WTC11 (cell line): ENCODE measurements around the gene USP47. TPM values are rescaled to one million over a fixed set of nuclear protein-coding genes. Genes with fewer than 3 reads are reported as not detected.
A peak's percentile ranks its signal among the peaks of the same experiment; 100 is the strongest.

Experiments
- FOXJ3 ChIP-seq: sonication (generic); formaldehyde crosslinking; IDR thresholded peaks from 2 replicates; pipeline ENCODE4 v1.9.0; 2021; ENCODE audit warnings: missing genetic modification reagents, mild to moderate bottlenecking, borderline replicate concordance
- MYBL2 ChIP-seq: sonication (generic); formaldehyde crosslinking; IDR thresholded peaks from 2 replicates; pipeline ENCODE4 v1.8.1; 2023; ENCODE audit warnings: mild to moderate bottlenecking, moderate library complexity, missing genetic modification reagents
- NR3C1 ChIP-seq: sonication (generic); formaldehyde crosslinking; conservative IDR thresholded peaks from 2 replicates; pipeline ENCODE4 v1.8.1; 2023; ENCODE audit warnings: low read depth, mild to moderate bottlenecking, missing genetic modification reagents
- OVOL2 ChIP-seq: fragments of 250-450 bp; sonication (Bioruptor Pico); IDR thresholded peaks from 2 replicates; pipeline ENCODE4 v1.9.0; 2021; ENCODE audit warnings: mild to moderate bottlenecking, borderline replicate concordance
- RORB ChIP-seq: fragments of 250-450 bp; sonication (Bioruptor Pico); IDR thresholded peaks from 2 replicates; pipeline ENCODE4 v1.9.0; 2021; ENCODE audit warnings: mild to moderate bottlenecking
- ZNF121 ChIP-seq: sonication (generic); formaldehyde crosslinking; IDR thresholded peaks from 2 replicates; pipeline ENCODE4 v1.8.0; 2023; ENCODE audit warnings: missing genetic modification reagents
- ZNF219 ChIP-seq: sonication (generic); formaldehyde crosslinking; IDR thresholded peaks from 2 replicates; pipeline ENCODE4 v1.8.0; 2023; ENCODE audit warnings: missing genetic modification reagents, mild to moderate bottlenecking, borderline replicate concordance
- ZNF317 ChIP-seq: sonication (generic); formaldehyde crosslinking; IDR thresholded peaks from 2 replicates; pipeline ENCODE4 v1.8.1; 2023; ENCODE audit warnings: low read depth, mild to moderate bottlenecking, moderate library complexity, missing genetic modification reagents, borderline replicate concordance
- ZNF423 ChIP-seq: fragments of 250-450 bp; sonication (Bioruptor Pico); IDR thresholded peaks from 2 replicates; pipeline ENCODE4 v2.1.2; 2022; ENCODE audit warnings: mild to moderate bottlenecking, moderate library complexity
- total RNA-seq: library from RNA; stranded (reverse); gene quantifications from 3 replicates; pipeline ENCODE4 v1.2.3, GENCODE V29; 2021
- TF ChIP-seq, protein P1 (sequence below): sonication (generic); formaldehyde crosslinking; IDR thresholded peaks from 2 replicates; pipeline ENCODE4 v1.8.1; 2023; ENCODE audit warnings: mild to moderate bottlenecking, missing genetic modification reagents, borderline replicate concordance
- TF ChIP-seq, protein P2 (sequence below): sonication (generic); formaldehyde crosslinking; IDR thresholded peaks from 2 replicates; pipeline ENCODE4 v1.8.0; 2023; ENCODE audit warnings: mild to moderate bottlenecking, missing genetic modification reagents
- TF ChIP-seq, protein P3 (sequence below): fragments of 250-450 bp; sonication (Bioruptor Pico); conservative IDR thresholded peaks from 2 replicates; pipeline ENCODE4 v1.9.0; 2021; ENCODE audit warnings: mild to moderate bottlenecking
- TF ChIP-seq, protein P4 (sequence below): sonication (generic); formaldehyde crosslinking; IDR thresholded peaks from 2 replicates; pipeline ENCODE4 v1.8.1; 2023; ENCODE audit warnings: mild to moderate bottlenecking, missing genetic modification reagents, moderate library complexity
- TF ChIP-seq, protein P5 (sequence below): fragments of 250-450 bp; sonication (Bioruptor Pico); IDR thresholded peaks from 2 replicates; pipeline ENCODE4 v1.9.0; 2021; ENCODE audit warnings: mild to moderate bottlenecking
- TF ChIP-seq, protein P6 (sequence below): fragments of 250-450 bp; sonication (Bioruptor Pico); IDR thresholded peaks from 2 replicates; pipeline ENCODE4 v1.9.0; 2021; ENCODE audit warnings: mild to moderate bottlenecking, borderline replicate concordance
- TF ChIP-seq, protein P7 (sequence below): fragments of 200-600 bp; IDR thresholded peaks from 2 replicates; pipeline ENCODE4 v1.8.0; 2022; ENCODE audit warnings: antibody characterized with exemption

USP47 gene
- total RNA-seq, 1 experiment from 2014 or later: 19.7 TPM

DNA sequence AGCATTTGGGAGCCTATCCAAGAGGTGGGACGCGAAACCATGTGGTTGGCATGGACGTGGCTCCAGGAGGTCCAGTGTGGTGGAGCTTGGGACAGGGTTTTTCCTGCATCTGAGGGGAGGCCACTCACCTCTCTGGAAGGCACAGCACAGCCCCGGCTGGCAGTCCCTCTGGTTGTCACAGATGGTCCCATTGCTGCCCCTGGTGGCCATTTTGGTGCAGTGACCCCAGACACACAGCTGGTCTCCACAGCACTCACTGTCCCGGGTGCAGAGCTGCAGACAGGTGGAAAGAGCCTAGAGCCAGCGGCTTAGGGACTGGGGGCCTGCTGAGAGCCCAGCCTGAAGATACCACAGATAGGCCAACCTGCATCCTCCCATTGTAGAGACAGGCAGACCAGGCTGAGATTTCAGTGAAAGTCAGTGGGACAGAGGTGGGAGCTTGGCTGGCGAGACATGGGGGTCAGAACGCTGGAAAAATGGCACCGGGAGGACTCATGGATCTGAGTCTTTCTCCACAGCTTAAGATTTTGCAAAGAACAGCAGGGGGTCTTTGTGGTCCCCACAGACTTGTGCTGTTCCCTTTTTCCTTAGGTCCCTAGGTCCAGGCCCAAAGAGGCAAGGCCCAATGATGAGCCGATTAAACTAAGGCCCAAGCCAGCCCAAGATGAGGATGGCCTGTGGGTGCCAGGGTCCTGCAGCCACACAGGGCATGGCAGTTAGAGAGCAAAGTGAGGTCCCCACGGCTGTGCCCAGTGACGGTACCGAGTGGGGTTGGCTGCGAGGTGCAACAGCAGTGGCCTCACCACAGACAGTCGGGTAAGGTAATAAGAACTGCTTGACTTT, 125.3 kb downstream of the USP47 start (continued):
- TF ChIP-seq, protein P1, sequence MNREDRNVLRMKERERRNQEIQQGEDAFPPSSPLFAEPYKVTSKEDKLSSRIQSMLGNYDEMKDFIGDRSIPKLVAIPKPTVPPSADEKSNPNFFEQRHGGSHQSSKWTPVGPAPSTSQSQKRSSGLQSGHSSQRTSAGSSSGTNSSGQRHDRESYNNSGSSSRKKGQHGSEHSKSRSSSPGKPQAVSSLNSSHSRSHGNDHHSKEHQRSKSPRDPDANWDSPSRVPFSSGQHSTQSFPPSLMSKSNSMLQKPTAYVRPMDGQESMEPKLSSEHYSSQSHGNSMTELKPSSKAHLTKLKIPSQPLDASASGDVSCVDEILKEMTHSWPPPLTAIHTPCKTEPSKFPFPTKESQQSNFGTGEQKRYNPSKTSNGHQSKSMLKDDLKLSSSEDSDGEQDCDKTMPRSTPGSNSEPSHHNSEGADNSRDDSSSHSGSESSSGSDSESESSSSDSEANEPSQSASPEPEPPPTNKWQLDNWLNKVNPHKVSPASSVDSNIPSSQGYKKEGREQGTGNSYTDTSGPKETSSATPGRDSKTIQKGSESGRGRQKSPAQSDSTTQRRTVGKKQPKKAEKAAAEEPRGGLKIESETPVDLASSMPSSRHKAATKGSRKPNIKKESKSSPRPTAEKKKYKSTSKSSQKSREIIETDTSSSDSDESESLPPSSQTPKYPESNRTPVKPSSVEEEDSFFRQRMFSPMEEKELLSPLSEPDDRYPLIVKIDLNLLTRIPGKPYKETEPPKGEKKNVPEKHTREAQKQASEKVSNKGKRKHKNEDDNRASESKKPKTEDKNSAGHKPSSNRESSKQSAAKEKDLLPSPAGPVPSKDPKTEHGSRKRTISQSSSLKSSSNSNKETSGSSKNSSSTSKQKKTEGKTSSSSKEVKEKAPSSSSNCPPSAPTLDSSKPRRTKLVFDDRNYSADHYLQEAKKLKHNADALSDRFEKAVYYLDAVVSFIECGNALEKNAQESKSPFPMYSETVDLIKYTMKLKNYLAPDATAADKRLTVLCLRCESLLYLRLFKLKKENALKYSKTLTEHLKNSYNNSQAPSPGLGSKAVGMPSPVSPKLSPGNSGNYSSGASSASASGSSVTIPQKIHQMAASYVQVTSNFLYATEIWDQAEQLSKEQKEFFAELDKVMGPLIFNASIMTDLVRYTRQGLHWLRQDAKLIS: no peak
- TF ChIP-seq, protein P2, sequence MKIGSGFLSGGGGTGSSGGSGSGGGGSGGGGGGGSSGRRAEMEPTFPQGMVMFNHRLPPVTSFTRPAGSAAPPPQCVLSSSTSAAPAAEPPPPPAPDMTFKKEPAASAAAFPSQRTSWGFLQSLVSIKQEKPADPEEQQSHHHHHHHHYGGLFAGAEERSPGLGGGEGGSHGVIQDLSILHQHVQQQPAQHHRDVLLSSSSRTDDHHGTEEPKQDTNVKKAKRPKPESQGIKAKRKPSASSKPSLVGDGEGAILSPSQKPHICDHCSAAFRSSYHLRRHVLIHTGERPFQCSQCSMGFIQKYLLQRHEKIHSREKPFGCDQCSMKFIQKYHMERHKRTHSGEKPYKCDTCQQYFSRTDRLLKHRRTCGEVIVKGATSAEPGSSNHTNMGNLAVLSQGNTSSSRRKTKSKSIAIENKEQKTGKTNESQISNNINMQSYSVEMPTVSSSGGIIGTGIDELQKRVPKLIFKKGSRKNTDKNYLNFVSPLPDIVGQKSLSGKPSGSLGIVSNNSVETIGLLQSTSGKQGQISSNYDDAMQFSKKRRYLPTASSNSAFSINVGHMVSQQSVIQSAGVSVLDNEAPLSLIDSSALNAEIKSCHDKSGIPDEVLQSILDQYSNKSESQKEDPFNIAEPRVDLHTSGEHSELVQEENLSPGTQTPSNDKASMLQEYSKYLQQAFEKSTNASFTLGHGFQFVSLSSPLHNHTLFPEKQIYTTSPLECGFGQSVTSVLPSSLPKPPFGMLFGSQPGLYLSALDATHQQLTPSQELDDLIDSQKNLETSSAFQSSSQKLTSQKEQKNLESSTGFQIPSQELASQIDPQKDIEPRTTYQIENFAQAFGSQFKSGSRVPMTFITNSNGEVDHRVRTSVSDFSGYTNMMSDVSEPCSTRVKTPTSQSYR (CRISPR knock-in tag): no peak
- TF ChIP-seq, protein P3, sequence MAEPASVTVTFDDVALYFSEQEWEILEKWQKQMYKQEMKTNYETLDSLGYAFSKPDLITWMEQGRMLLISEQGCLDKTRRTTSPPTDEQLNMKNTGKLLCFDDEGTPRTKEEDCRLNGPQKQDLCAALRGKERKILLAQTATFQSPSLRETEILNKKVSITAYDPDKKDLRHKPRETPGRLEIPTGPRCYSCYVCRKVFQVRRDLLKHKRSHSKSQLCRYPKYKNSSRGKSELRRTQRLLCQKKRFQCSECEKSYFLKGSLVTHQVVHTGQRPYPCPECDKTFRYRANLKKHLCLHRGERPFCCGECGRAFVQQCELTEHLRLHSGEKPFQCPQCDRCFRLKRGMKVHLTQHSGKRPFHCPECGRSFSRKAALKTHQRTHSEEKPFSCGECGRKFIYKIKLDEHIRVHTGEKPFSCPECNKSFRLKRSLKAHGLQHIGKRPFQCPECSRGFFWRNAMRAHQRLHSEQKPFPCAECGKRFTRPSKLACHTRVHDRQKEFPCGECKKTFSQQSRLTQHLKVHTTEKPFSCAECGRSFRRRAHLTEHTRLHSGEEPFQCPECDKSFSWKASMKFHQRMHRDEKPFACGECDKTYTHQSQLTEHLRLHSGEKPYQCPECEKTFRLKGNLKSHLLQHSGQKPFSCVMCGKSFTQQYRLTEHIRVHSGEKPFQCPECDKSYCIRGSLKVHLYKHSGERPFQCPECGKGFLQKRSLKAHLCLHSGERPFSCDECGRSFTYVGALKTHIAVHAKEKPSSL (CRISPR knock-in tag): no peak
- TF ChIP-seq OVOL2 (CRISPR knock-in tag): no peak
- TF ChIP-seq, protein P4, sequence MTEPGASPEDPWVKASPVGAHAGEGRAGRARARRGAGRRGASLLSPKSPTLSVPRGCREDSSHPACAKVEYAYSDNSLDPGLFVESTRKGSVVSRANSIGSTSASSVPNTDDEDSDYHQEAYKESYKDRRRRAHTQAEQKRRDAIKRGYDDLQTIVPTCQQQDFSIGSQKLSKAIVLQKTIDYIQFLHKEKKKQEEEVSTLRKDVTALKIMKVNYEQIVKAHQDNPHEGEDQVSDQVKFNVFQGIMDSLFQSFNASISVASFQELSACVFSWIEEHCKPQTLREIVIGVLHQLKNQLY (CRISPR knock-in tag): no peak
- TF ChIP-seq MYBL2 (CRISPR knock-in tag): no peak
- TF ChIP-seq, protein P5, sequence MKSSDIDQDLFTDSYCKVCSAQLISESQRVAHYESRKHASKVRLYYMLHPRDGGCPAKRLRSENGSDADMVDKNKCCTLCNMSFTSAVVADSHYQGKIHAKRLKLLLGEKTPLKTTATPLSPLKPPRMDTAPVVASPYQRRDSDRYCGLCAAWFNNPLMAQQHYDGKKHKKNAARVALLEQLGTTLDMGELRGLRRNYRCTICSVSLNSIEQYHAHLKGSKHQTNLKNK: no peak
- TF ChIP-seq NR3C1: no peak
- no peak for TF ChIP-seq ZNF317 (CRISPR knock-in tag)
- TF ChIP-seq, protein P6, sequence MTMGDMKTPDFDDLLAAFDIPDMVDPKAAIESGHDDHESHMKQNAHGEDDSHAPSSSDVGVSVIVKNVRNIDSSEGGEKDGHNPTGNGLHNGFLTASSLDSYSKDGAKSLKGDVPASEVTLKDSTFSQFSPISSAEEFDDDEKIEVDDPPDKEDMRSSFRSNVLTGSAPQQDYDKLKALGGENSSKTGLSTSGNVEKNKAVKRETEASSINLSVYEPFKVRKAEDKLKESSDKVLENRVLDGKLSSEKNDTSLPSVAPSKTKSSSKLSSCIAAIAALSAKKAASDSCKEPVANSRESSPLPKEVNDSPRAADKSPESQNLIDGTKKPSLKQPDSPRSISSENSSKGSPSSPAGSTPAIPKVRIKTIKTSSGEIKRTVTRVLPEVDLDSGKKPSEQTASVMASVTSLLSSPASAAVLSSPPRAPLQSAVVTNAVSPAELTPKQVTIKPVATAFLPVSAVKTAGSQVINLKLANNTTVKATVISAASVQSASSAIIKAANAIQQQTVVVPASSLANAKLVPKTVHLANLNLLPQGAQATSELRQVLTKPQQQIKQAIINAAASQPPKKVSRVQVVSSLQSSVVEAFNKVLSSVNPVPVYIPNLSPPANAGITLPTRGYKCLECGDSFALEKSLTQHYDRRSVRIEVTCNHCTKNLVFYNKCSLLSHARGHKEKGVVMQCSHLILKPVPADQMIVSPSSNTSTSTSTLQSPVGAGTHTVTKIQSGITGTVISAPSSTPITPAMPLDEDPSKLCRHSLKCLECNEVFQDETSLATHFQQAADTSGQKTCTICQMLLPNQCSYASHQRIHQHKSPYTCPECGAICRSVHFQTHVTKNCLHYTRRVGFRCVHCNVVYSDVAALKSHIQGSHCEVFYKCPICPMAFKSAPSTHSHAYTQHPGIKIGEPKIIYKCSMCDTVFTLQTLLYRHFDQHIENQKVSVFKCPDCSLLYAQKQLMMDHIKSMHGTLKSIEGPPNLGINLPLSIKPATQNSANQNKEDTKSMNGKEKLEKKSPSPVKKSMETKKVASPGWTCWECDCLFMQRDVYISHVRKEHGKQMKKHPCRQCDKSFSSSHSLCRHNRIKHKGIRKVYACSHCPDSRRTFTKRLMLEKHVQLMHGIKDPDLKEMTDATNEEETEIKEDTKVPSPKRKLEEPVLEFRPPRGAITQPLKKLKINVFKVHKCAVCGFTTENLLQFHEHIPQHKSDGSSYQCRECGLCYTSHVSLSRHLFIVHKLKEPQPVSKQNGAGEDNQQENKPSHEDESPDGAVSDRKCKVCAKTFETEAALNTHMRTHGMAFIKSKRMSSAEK: 0 out of 2 replicates have a peak, but pooled peaks have one; percentile 24
- no peak for TF ChIP-seq FOXJ3 (CRISPR knock-in tag)
- TF ChIP-seq RORB (CRISPR knock-in tag): no peak
- TF ChIP-seq, protein P7, sequence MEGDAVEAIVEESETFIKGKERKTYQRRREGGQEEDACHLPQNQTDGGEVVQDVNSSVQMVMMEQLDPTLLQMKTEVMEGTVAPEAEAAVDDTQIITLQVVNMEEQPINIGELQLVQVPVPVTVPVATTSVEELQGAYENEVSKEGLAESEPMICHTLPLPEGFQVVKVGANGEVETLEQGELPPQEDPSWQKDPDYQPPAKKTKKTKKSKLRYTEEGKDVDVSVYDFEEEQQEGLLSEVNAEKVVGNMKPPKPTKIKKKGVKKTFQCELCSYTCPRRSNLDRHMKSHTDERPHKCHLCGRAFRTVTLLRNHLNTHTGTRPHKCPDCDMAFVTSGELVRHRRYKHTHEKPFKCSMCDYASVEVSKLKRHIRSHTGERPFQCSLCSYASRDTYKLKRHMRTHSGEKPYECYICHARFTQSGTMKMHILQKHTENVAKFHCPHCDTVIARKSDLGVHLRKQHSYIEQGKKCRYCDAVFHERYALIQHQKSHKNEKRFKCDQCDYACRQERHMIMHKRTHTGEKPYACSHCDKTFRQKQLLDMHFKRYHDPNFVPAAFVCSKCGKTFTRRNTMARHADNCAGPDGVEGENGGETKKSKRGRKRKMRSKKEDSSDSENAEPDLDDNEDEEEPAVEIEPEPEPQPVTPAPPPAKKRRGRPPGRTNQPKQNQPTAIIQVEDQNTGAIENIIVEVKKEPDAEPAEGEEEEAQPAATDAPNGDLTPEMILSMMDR: peak; percentile 77
- no peak for TF ChIP-seq ZNF219 (CRISPR knock-in tag)
- 0 out of 2 replicates have a peak, but pooled peaks have one; percentile 7 for TF ChIP-seq ZNF423 (CRISPR knock-in tag)
- no peak for TF ChIP-seq ZNF121 (CRISPR knock-in tag)
